NCI-H1694 treated with DMSO at 0.1 percent for 48 hours (cell line): ENCODE results near the gene CFAP77.
A peak's percentile ranks its signal among the peaks of the same experiment; 100 is the strongest.

Experiments used
- DNase-seq: peaks from one replicate; lab custom pipeline; 2025; lab: John Stamatoyannopoulos, UW

Gene CFAP77

GRCh38 chr9:132517815-132518550, 108.0 kb downstream of the CFAP77 start:
- DNase-seq, result no peak

GRCh38 chr9:132518626-132519025, 108.6 kb downstream of the CFAP77 start:
- no peak for DNase-seq

GRCh38 chr9:132519033-132519432, 109.0 kb downstream of the CFAP77 start:
- no peak for DNase-seq

GRCh38 chr9:132520612-132521011, 110.6 kb downstream of the CFAP77 start:
- no peak for DNase-seq

GRCh38 chr9:132525308-132526023, 115.5 kb downstream of the CFAP77 start:
- DNase-seq, result no peak

GRCh38 chr9:132531195-132531594, 121.2 kb downstream of the CFAP77 start:
- DNase-seq, result no peak

GRCh38 chr9:132531710-132532570, 121.9 kb downstream of the CFAP77 start:
- no peak for DNase-seq

- DNase-seq, result no peak
Measured at GRCh38 chr9:132534832-132535231, 124.8 kb downstream of the CFAP77 start.

- no peak for DNase-seq
Measured at GRCh38 chr9:132536124-132536523, 126.1 kb downstream of the CFAP77 start.

GRCh38 chr9:132537352-132537751, 127.3 kb downstream of the CFAP77 start:
- no peak for DNase-seq

- DNase-seq, result no peak
Measured at GRCh38 chr9:132538071-132538470, 128.1 kb downstream of the CFAP77 start.

- DNase-seq, result no peak
Measured at GRCh38 chr9:132539096-132539495, 129.1 kb downstream of the CFAP77 start.

GRCh38 chr9:132541051-132541450, 131.0 kb downstream of the CFAP77 start:
- no peak for DNase-seq

- no peak for DNase-seq
Measured at GRCh38 chr9:132541870-132542830, 132.1 kb downstream of the CFAP77 start.

GRCh38 chr9:132543251-132543650, 133.2 kb downstream of the CFAP77 start:
- no peak for DNase-seq

GRCh38 chr9:132543960-132544359, 133.9 kb downstream of the CFAP77 start:
- no peak for DNase-seq

- DNase-seq, result no peak
Measured at GRCh38 chr9:132545578-132545977, 135.6 kb downstream of the CFAP77 start.

- peak; percentile 87 for DNase-seq
Measured at GRCh38 chr9:132546148-132547051, 136.4 kb downstream of the CFAP77 start.

- no peak for DNase-seq
Measured at GRCh38 chr9:132547052-132547431, 137.0 kb downstream of the CFAP77 start.

- no peak for DNase-seq
Measured at GRCh38 chr9:132547436-132547835, 137.4 kb downstream of the CFAP77 start.
